HG02970 (cell line): ENCODE results near the gene C20orf96.
"Not testable (repeated sequence)": the region's sequence is repeated elsewhere in the genome, so short reads cannot be mapped to it uniquely, and the experiment has no call there.

Experiments
- ATAC-seq: cut with Tn5 transposase; IDR thresholded peaks from one replicate; pipeline ENCODE4 v1.9.1; 2021; ENCODE audit warnings: mild to moderate bottlenecking, moderate library complexity, moderate number of reproducible peaks; ENCODE audit not compliant: unreplicated experiment, low FRiP score

Gene C20orf96

GRCh38 chr20:286508-286907, 4.0 kb downstream of the C20orf96 start:
- ATAC-seq: no peak

GRCh38 chr20:284172-284571, 6.4 kb downstream of the C20orf96 start:
- ATAC-seq: no peak

- ATAC-seq: no peak
Measured at GRCh38 chr20:278607-279571, 11.7 kb downstream of the C20orf96 start.

DNA sequence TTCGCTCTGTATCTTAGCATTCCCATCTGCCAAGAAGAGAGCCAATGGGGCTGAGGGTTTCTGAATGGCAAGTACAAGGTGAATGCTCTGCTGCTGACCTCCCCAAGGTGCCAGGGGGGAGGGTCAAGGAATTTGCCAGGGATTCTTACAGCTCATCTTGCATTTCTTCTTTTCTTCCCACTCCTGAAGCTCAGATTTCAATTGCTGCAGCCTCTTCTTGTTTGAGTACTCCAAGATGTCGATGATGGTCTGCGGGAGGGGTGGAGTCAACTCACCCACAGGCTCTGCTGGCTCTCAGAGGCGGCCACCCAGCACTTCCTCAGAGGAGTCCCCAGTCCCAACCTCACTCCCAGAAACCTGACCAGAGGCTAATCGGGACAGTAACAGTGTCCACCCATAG, 12.4 kb downstream of the C20orf96 start:
- no peak for ATAC-seq

- no peak for ATAC-seq
Measured at GRCh38 chr20:277496-277781, 13.1 kb downstream of the C20orf96 start.

GRCh38 chr20:276620-277495, 13.7 kb downstream of the C20orf96 start:
- no peak for ATAC-seq

DNA sequence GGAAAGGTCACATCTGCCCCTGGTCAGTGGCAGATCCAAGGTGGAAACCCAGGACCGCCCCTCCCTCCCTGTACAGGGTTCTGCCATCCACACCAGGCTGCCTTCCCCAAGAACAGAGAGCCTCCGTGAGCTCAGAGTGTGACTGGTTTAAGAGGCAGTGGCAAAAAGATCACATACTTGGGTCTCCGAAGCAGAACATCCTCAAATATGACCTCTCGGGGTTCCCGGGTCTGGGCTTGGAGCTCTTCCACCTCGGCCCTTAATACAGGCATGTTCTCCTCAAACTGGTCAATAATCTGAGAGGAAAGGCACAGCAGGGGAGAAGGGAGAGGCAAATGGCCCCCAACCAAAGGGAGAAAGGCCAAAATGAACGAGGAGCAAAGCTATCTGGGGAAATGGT, 14.8 kb downstream of the C20orf96 start:
- ATAC-seq: no peak

DNA sequence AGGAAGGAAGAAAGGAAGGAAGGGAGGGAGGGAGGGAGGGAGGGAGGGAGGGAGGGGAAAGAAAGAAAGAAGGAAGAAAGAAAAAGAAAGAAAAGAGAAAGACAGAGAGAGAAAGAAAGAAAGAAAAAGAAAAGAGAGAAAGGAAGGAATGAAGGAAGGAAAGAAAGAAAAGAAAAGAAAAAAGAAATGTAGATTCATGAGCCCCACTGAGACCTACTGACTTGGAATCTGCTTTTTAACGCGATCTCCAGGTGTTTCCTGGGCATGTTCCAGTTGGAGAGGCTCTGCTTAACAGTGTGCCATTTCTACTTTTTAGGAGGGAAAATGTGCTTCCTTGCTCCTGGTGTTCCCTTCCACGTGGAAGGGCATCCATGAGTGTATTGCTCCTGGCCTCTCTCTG, 16.7 kb downstream of the C20orf96 start:
- no peak for ATAC-seq

DNA sequence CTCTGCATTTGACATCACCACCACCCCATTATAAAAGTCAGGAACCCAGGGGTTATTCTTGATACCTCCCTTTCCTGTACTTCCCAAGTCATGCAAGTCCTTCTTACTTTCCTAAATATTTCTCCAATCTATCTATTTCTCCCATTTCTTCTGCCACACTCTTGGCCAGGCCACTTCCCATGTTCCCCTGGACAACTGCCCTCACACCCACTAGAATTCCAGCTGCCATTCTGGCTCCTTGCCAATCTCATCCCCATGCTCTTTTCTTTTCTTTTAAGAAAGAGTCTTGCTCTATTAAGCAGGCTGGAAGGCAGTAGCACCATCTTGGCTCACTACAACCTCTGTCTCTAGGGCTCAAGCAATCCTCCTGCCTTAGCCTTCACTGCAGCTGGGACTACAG, 17.8 kb downstream of the C20orf96 start:
- ATAC-seq: no peak

DNA sequence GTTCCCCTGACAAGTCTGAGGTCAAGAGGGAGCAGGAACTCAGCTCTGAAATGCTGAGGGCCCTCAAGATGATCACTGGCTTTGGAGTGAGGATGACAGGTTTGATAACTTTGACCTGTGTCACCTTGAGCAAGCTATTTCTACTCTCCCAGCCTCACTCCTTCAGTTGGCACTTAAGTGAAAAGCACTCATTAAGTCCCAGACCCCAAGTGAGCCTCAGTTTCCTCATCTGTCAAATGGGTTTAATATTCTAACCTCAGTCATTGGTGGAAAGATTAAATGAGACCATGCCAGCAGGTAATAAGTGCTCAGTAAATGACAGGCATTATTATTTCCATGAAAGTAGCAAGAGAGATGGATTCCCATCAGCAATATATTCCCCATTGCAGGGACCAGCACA, 19.0 kb downstream of the C20orf96 start:
- no peak for ATAC-seq

GRCh38 chr20:271069-271468, 19.5 kb downstream of the C20orf96 start:
- no peak for ATAC-seq

- no peak for ATAC-seq
Measured at GRCh38 chr20:270517-270916, 20.0 kb downstream of the C20orf96 start.

- ATAC-seq: peak; percentile 92
Measured at GRCh38 chr20:266596-267562, 23.7 kb downstream of the C20orf96 start.

DNA sequence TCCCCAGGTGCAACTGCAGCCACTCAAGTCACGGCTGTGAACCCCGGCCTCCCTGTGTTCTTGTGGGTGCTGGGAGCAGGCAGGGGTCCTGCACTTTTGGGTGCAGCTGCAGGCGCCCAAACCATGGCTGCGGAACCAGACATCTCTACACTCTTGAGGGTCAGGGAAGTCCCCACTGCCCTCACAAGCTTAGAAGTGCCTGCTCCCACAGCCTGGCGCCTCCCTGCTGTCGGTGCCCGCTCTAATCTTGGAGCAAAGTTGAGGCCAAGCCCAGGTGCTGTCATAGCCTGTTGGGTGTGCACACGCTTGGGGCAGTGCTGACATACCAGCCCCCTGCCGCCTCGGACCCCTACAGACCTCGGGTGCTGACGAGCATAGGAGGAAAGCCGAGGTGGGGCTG, 26.8 kb downstream of the C20orf96 start:
- ATAC-seq: no peak

DNA sequence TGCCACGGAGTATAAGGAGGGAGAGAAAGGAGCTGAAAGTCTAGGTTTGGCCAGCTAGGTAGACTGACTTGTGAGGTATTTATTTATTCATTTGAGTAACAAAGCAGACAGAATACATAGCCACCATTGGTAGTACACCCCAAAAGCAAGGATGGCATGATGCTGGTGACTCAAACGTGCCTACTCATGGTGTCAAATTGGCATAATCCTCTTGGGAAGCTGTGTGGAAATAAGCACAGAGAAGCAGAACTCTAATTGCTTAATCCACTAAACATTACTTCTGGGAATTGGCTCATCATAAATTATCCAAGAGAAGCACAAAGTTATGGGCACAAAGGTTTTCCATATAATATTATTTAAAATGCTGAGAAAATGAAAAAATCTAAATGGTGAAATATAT, 30.6 kb downstream of the C20orf96 start:
- no peak for ATAC-seq

- no peak for ATAC-seq
Measured at GRCh38 chr20:258963-259362, 31.6 kb downstream of the C20orf96 start.

- no peak for ATAC-seq
Measured at GRCh38 chr20:258269-258858, 32.2 kb downstream of the C20orf96 start.

DNA sequence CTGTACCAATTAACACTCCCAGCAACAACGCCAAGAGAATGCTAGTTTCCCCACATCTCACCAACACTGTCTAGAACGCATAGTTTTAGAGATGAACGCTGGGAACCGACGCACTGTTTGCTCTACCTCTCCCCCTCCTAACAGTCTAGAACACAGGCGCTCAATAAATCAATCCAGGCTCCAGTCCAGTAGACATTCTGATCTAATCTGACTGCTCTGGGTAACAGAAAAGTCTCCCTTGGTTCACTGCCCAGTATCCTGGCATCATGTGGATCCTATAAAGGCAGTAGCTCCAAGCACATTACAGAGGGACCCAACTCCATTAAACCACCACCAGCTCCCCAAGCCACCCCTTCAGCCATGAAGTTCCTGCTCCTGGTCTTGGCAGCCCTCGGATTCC, 33.1 kb downstream of the C20orf96 start, which contains the start of gene DEFB132:
Gene DEFB132, plus strand, starts transcription at position 306 of the 400 bp plus-strand sequence. Its CDS starts 55 bp downstream, at position 361.
- no peak for ATAC-seq

DNA sequence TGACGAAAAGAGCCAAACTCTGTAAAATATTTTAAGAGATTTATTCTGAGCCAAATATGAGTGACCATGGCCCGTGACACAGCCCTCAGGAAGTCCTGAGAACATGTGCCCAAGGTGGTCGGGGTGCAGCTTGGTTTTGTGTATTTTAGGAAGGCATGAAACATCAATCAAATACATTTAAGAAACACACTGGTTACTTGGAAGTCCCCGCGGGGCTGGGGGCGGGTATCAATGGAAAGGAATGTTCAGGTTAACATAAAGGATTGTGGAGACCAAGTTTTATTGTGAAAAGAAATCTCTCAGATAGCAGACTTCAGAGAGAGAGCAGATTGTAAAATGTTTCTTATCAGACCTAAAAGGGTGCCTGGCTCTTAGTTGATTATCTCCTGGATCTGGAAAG, 37.1 kb downstream of the C20orf96 start:
- ATAC-seq: not testable (repeated sequence)

- no peak for ATAC-seq
Measured at GRCh38 chr20:252801-253200, 37.7 kb downstream of the C20orf96 start.
